Amniotic epithelial cell (primary cell): ENCODE results near the gene DHRS2.
"Not testable (repeated sequence)": the region's sequence is repeated elsewhere in the genome, so short reads cannot be mapped to it uniquely, and the experiment has no call there.

Experiments used
- DNase-seq: peaks from one replicate; pipeline ENCODE4 v3.0.0-alpha.2; 2010; ENCODE audit warnings: low read depth

The DHRS2 gene, protein sequence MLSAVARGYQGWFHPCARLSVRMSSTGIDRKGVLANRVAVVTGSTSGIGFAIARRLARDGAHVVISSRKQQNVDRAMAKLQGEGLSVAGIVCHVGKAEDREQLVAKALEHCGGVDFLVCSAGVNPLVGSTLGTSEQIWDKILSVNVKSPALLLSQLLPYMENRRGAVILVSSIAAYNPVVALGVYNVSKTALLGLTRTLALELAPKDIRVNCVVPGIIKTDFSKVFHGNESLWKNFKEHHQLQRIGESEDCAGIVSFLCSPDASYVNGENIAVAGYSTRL

DNA sequence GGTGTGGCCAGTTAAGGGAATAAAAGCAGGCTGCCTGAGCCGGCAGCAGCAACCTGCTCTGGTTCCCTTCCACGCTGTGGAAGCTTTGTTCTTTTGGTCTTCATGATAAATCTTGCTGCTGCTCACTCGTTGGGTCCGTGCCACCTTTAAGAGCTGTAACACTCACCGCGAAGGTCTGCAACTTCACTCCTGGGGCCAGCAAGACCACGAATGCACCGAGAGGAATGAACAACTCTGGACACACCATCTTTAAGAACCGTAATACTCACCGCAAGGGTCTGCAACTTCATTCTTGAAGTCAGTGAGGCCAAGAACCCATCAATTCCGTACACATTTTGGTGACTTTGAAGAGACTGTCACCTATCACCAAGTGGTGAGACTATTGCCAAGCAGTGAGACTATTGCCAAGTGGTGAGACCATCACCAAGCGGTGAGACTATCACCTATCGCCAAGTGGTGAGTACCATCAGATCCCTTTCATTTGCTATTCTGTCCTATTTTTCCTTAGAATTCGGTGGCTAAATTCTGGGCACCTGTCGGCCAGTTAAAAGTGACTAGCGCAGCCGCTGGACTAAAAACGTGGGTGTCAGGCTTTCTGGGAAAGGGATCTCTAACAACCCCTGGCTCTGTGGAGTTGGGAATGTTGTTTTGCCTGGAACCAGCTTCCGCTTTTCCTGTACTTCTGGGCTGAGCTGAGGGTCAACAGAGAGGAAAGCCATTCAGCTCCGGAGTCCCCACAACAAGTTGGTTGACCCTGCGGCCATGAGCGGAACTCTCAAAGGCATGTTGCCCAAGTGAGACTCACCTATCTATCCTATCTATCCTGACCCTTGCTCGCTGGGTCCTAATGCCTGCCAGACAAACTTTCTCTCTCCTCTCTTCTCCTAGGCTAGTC lies at the start of gene DHRS2:
Gene DHRS2, plus strand, starts transcription at position 48 of the 895 bp plus-strand sequence. CDS start 2,501 bp downstream, outside the sequence.
- DNase-seq = no peak

- peak; percentile 89 for DNase-seq
Observed at GRCh38 chr14:23588884-23589598, 47.1 kb upstream of the DHRS2 start.

DNA sequence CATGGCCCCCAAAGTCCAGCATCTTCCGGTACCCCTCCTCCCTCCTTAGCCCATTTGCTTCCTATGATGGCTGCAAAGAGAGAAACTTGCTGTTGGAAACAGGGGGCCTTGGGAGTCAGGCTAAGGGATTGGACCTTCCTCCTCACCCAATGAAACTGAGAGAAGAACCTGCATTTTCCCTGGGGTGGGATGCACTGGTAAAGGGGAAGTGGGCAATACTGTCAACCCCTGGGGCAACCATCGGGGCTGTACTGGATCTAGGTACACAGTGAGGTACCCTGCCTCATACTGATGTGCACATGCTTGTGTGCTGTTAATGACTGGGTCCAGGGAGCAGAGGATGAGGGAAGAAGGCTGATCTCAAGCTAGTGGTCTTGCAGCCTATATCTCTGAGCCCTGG lies 46.6 kb upstream of the DHRS2 start:
- no peak for DNase-seq

DNA sequence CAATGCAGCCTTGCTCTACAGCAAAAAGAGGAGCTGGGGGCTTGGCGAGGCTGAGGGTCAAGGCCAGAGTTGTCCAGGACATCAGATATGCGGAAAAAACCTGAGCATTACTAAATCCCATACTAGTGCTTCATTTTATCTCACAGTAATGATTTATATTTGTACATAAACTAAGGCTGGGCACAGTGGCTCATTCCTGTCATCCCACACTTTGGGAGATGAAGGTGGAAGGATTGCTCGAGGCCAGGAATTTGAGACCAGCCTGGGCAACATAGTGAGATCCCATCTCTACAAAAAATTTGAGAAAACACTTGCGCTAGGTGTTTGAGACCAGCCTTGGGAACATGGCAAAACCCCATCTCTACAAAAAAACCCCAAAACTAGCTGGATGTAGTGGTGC lies 46.0 kb upstream of the DHRS2 start:
- no peak for DNase-seq

GRCh38 chr14:23594191-23594590 lies 42.0 kb upstream of the DHRS2 start:
- DNase-seq = not testable (repeated sequence)

DNA sequence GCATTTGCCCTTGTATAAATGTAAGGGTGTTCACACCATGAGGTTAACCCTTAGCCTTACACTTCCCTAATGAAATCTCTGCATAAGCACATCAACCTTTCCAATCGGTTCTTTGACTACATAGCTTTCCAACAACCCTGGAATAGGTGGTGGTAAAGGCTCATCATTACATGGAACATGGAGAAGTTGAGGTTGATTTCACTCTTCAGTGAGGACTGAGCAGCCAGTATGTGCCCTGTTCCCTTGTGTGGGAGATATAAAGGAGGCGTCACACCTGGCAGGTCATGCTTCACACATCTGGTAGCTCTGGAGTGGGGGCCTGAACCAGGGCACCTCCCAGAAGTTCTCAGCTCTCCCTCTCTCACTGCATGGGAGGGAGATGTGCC lies 35.8 kb upstream of the DHRS2 start:
- DNase-seq = no peak

DNA sequence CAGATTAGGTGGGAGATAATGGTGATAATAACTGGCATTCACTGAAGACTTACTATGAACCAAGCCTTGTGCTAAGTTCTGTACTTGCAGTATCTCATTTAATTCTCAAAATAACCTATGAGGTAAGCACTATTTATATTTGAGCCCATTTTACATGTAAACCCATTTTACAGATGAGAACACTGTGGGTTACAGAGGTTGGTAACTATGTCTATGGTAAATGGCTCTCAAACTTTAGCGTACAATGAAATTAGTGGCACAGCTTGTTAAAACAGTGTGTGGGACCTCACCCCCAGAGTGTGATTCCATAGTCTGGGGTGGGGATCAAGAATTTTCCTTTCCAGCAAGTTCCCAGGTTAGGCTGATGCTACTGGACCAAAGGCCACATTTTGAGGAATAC lies 35.4 kb upstream of the DHRS2 start:
- DNase-seq = no peak

DNA sequence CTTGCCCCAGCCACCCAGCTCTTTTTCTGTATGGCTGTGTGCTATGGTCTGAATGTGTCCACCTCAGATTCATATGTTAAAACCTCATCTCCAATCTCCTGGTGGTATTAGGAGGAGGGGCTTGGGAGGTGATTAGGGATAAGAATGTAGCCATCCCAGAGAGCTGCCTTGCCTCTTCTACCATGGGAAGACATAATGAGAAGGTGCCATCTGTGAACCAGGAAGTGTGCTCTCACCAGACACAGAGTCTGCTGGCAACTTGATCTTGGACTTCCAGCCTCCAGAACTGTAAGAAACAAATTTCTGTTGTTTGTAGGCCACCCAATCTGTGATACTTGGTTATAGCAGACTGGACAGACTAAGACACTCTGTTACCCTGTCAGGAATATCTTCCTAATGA lies 34.7 kb upstream of the DHRS2 start:
- DNase-seq = no peak

- no peak for DNase-seq
Observed at GRCh38 chr14:23601845-23602180, 34.4 kb upstream of the DHRS2 start.

GRCh38 chr14:23602181-23603095 lies 33.7 kb upstream of the DHRS2 start:
- no peak for DNase-seq

- DNase-seq = no peak
Observed at GRCh38 chr14:23603103-23603502, 33.1 kb upstream of the DHRS2 start.

DNA sequence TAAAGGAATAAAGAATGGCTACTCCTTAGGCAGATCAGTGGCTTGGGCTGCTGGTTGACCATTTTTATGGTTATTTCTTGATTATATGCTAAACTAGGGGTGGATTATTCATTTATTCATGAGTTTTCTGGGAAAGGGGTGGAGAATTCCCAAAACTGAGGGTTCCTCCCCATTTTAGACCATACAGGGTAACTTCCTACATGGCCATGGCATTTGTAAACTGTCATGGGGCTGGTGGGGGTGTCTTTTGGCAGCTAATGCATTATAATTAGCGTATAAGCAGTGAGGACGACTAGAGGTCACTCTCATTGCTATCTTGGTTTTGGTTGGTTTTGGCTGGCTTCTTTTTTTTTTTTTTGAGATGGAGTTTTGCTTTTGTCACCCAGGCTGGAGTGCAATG lies 32.0 kb upstream of the DHRS2 start:
- DNase-seq = no peak

- no peak for DNase-seq
Observed at GRCh38 chr14:23604675-23605170, 31.4 kb upstream of the DHRS2 start.

GRCh38 chr14:23605931-23606585 lies 30.1 kb upstream of the DHRS2 start:
- no peak for DNase-seq

GRCh38 chr14:23608454-23608853 lies 27.7 kb upstream of the DHRS2 start:
- DNase-seq = no peak

DNA sequence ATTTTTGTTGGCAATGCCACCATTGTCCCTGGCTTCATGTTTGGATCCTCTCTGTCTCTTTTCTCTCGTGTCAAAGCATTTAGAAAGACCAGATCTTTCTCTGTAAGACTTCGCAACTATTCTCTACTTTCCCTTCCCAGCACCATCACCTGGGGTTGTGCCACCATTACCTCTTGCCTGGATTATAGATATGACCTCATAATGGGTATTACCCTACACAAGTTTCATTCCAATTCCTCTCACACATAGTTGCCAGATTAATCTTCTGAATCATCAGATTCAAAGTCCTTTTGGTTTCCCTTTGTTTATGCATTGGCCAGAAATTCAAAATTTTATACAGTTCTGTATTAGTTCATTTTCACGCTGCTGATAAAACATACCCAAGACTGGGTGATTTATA lies 27.2 kb upstream of the DHRS2 start:
- DNase-seq = no peak

GRCh38 chr14:23609411-23610089 lies 26.6 kb upstream of the DHRS2 start:
- DNase-seq = not testable (repeated sequence)

- DNase-seq = no peak
Observed at GRCh38 chr14:23610090-23610814, 25.9 kb upstream of the DHRS2 start.

GRCh38 chr14:23610815-23611289 lies 25.3 kb upstream of the DHRS2 start:
- no peak for DNase-seq

- no peak for DNase-seq
Observed at GRCh38 chr14:23612354-23612732, 23.8 kb upstream of the DHRS2 start.
